IPS DF 4.7 (cell line): ENCODE measurements around the gene ANXA3.
"Not testable (repeated sequence)": the region's sequence is repeated elsewhere in the genome, so short reads cannot be mapped to it uniquely, and the experiment has no call there.

Experiments used
- DNase-seq: peaks from one replicate; pipeline ENCODE4 v3.0.0-alpha.2; 2013; ENCODE audit warnings: low spot score; ENCODE audit errors: extremely low read depth

Gene ANXA3

GRCh38 chr4:78551420-78552351, at the start of gene ANXA3:
Gene ANXA3, plus strand, starts transcription at chr4:78551770. Its CDS starts 2,704 bp downstream, at chr4:78554474.
- no peak for DNase-seq

- DNase-seq = not testable (repeated sequence)
Measured at GRCh38 chr4:78506260-78506659, 45.3 kb upstream of the ANXA3 start.

GRCh38 chr4:78509043-78509442, 42.5 kb upstream of the ANXA3 start:
- DNase-seq = no peak

- DNase-seq = no peak
Measured at GRCh38 chr4:78510108-78510507, 41.5 kb upstream of the ANXA3 start.

GRCh38 chr4:78510681-78511080, 40.9 kb upstream of the ANXA3 start:
- no peak for DNase-seq

- DNase-seq = no peak
Measured at GRCh38 chr4:78512357-78512920, 39.1 kb upstream of the ANXA3 start.

- no peak for DNase-seq
Measured at GRCh38 chr4:78513411-78513975, 38.1 kb upstream of the ANXA3 start.

- no peak for DNase-seq
Measured at GRCh38 chr4:78517050-78517652, 34.4 kb upstream of the ANXA3 start.

GRCh38 chr4:78518561-78518960, 33.0 kb upstream of the ANXA3 start:
- no peak for DNase-seq

- DNase-seq = no peak
Measured at GRCh38 chr4:78519962-78520361, 31.6 kb upstream of the ANXA3 start.

GRCh38 chr4:78520808-78521226, 30.8 kb upstream of the ANXA3 start:
- no peak for DNase-seq

GRCh38 chr4:78524009-78524408, 27.6 kb upstream of the ANXA3 start:
- no peak for DNase-seq

- no peak for DNase-seq
Measured at GRCh38 chr4:78525559-78525958, 26.0 kb upstream of the ANXA3 start.

- DNase-seq = no peak
Measured at GRCh38 chr4:78527103-78527502, 24.5 kb upstream of the ANXA3 start.

GRCh38 chr4:78527555-78527954, 24.0 kb upstream of the ANXA3 start:
- DNase-seq = no peak

GRCh38 chr4:78528327-78528726, 23.2 kb upstream of the ANXA3 start:
- DNase-seq = no peak

GRCh38 chr4:78529569-78530209, 21.9 kb upstream of the ANXA3 start:
- no peak for DNase-seq

GRCh38 chr4:78532046-78532445, 19.5 kb upstream of the ANXA3 start:
- DNase-seq = no peak

- DNase-seq = no peak
Measured at GRCh38 chr4:78533854-78534253, 17.7 kb upstream of the ANXA3 start.

GRCh38 chr4:78534286-78534955, 17.1 kb upstream of the ANXA3 start:
- DNase-seq = no peak

GRCh38 chr4:78542373-78542772, 9.2 kb upstream of the ANXA3 start:
- no peak for DNase-seq
